Measurements from ENCODE around the gene HNRNPR. TPM values are rescaled to one million over a fixed set of nuclear protein-coding genes. Genes with fewer than 3 reads are reported as not detected.

HNRNPR gene
- total and polyA plus RNA-seq, 9 of the 15 experiments (the other 6 are each of a cell fraction or from before 2014, with no cell fraction given), result 80.9 to 372 (median 301) TPM

DNA sequence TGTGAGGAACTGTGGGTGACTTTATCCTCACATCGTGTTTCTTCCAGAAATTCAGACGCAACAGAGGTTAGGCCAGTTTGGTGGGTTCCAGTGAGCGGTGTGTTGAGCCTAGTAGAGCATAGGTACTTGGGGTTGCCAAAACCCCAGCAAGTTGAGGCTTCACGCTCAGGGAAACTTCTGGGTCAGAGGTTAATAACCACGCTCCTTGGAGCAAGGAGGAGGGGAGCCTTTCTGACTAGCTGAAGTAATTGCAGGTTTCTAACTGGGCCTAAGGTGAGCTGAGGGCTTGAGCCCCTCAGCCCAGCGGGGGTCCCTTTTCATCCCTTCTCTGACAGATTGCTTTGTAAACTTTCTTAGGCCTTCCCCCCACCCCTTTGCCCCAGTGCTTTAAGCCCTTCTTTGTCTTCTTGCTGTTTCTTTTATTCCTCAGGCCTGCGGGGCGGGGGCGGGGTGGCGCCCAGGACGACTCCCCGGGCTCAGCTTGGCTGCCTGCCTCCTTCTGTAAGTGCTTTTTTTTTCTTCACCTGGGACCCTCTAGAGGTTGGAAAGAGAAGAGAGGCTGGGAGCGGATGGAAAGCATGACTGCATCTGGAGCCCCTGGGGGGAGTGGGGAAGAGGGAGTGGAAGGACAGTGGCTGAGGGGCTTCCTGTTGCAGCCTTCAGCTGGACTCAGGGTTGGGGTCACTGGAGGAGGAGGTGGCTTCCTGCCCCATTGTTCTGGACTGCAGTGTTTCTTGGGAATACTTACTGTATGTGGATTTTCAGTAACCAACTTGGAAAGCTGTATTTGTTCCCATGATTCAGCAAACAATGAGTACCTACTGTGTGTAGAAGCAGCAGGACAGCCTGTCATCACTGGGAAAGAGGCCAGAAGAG, 26.9 kb upstream of the HNRNPR start (continued):
- TF ChIP-seq, protein P1, sequence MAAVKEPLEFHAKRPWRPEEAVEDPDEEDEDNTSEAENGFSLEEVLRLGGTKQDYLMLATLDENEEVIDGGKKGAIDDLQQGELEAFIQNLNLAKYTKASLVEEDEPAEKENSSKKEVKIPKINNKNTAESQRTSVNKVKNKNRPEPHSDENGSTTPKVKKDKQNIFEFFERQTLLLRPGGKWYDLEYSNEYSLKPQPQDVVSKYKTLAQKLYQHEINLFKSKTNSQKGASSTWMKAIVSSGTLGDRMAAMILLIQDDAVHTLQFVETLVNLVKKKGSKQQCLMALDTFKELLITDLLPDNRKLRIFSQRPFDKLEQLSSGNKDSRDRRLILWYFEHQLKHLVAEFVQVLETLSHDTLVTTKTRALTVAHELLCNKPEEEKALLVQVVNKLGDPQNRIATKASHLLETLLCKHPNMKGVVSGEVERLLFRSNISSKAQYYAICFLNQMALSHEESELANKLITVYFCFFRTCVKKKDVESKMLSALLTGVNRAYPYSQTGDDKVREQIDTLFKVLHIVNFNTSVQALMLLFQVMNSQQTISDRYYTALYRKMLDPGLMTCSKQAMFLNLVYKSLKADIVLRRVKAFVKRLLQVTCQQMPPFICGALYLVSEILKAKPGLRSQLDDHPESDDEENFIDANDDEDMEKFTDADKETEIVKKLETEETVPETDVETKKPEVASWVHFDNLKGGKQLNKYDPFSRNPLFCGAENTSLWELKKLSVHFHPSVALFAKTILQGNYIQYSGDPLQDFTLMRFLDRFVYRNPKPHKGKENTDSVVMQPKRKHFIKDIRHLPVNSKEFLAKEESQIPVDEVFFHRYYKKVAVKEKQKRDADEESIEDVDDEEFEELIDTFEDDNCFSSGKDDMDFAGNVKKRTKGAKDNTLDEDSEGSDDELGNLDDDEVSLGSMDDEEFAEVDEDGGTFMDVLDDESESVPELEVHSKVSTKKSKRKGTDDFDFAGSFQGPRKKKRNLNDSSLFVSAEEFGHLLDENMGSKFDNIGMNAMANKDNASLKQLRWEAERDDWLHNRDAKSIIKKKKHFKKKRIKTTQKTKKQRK (IDR thresholded peaks at IDR 0.05; ENCODE audit: borderline replicate concordance, low read depth, low read length), result no peak
- TF ChIP-seq NCOA6 (IDR thresholded peaks at IDR 0.05) (no peak), CBX5 (IDR thresholded peaks at IDR 0.05; ENCODE audit: borderline replicate concordance, low read depth) (no peak), CSDE1 (IDR thresholded peaks at IDR 0.05) (no peak), HMG20B (CRISPR knock-in tag; IDR thresholded peaks at IDR 0.05) (no peak), RBM22 (IDR thresholded peaks at IDR 0.05; ENCODE audit: low read depth, low read length, poor library complexity, severe bottlenecking) (no peak), ZNF785 (CRISPR knock-in tag; IDR thresholded peaks at IDR 0.05) (no peak), ZNF589 (CRISPR knock-in tag; IDR thresholded peaks at IDR 0.05; ENCODE audit: low read depth) (no peak), ZNF384 (IDR thresholded peaks at IDR 0.05; ENCODE audit: low read depth, low read length) (peak; percentile 89), PHB (CRISPR knock-in tag; IDR thresholded peaks at IDR 0.05) (no peak), ZBTB34 (CRISPR knock-in tag; IDR thresholded peaks at IDR 0.05) (no peak), ESRRB (CRISPR knock-in tag; IDR thresholded peaks at IDR 0.05; ENCODE audit: borderline replicate concordance) (no peak), SMARCA5 (IDR thresholded peaks at IDR 0.05) (no peak), TAF15 (IDR thresholded peaks at IDR 0.05; ENCODE audit: low read depth, low read length) (no peak), GTF3C2 (IDR thresholded peaks at IDR 0.05; ENCODE audit: borderline replicate concordance, extremely low read depth, insufficient read length) (no peak)
- TF ChIP-seq, protein P2, sequence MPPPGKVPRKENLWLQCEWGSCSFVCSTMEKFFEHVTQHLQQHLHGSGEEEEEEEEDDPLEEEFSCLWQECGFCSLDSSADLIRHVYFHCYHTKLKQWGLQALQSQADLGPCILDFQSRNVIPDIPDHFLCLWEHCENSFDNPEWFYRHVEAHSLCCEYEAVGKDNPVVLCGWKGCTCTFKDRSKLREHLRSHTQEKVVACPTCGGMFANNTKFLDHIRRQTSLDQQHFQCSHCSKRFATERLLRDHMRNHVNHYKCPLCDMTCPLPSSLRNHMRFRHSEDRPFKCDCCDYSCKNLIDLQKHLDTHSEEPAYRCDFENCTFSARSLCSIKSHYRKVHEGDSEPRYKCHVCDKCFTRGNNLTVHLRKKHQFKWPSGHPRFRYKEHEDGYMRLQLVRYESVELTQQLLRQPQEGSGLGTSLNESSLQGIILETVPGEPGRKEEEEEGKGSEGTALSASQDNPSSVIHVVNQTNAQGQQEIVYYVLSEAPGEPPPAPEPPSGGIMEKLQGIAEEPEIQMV (tag; conservative IDR thresholded peaks at IDR 0.05; ENCODE audit: low read depth), result no peak
- TF ChIP-seq, protein P3, sequence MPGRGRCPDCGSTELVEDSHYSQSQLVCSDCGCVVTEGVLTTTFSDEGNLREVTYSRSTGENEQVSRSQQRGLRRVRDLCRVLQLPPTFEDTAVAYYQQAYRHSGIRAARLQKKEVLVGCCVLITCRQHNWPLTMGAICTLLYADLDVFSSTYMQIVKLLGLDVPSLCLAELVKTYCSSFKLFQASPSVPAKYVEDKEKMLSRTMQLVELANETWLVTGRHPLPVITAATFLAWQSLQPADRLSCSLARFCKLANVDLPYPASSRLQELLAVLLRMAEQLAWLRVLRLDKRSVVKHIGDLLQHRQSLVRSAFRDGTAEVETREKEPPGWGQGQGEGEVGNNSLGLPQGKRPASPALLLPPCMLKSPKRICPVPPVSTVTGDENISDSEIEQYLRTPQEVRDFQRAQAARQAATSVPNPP (IDR thresholded peaks at IDR 0.05; ENCODE audit: borderline replicate concordance, insufficient read depth, insufficient read length), result no peak

Data from K562 (cell line).